Measurements from ENCODE around the gene ABCE1. TPM values are rescaled to one million over a fixed set of nuclear protein-coding genes. Genes with fewer than 3 reads are reported as not detected.

ABCE1 gene
- total and polyA plus RNA-seq, 10 of the 15 experiments (the other 5 are each of a cell fraction or from before 2014, with no cell fraction given), result 75.9 to 172 (median 134) TPM

DNA sequence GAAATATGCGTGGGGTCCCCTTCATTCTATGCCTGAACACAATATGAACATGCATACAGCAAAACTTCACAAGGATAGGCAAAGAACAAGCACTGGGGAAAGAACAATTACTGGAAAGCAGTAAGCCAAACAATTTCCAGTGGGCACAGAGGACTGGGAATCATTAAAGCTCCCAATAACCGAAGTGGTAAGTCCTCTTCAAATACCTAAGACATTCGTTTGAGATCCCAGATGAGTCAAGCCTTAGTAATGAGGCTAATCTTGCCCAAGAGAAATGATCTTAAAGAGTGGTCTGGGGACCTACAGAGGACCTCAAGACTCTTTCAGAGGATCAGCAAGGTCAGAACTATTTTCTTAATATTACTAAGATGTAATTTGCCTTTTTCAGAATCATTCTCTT is 28.8 kb upstream of the ABCE1 start:
- no peak for ATAC-seq
- intact Hi-C loops (cut with micrococcal nuclease; ENCODE audit: unreplicated experiment), result no loop called here

More for the DNA sequence above, 28.8 kb upstream of the ABCE1 start:
- no peaks in the 10 kb centered on the region for H3K4me1 ChIP-seq (ENCODE audit: control insufficient read depth, insufficient read depth, low read length)
- in situ Hi-C loops (cut with MboI), result loop anchor here (10.0 kb wide), 1 partner anchor 455 kb away; no protein-coding TSS in a partner anchor
- H4K20me1 ChIP-seq (ENCODE audit: control insufficient read depth, insufficient read depth), result no peaks in the 10 kb centered on the region
- DNase-seq (ENCODE audit: low read depth, low spot score), result no peak
- WGBS (ENCODE audit: insufficient coverage, insufficient replicate concordance, low lambda C conversion rate, missing lambda C conversion rate), result 79% methylated on average over 3 of the region's 3 CpGs
- TF ChIP-seq STAT1 (conservative IDR thresholded peaks at IDR 0.05) (no peak), RUNX3 (IDR thresholded peaks at IDR 0.05; ENCODE audit: low read length) (no peak), CBFB (IDR thresholded peaks at IDR 0.05; ENCODE audit: low read depth) (no peak), POLR2AphosphoS5 (IDR thresholded peaks at IDR 0.05; ENCODE audit: low read length) (no peak), MLLT1 (IDR thresholded peaks at IDR 0.05) (no peak), RAD51 (IDR thresholded peaks at IDR 0.05) (no peak)
- no peaks in the 10 kb centered on the region; the same call in 1 of the 2 replicates for H3K79me2 ChIP-seq (ENCODE audit: control insufficient read depth, insufficient read depth, low read length)
- ChIA-PET CTCF (interaction anchor here (1.1 kb wide), 1 partner anchor 8 kb away, joined by 5 read pairs; no protein-coding TSS in a partner anchor), SMC1A (ENCODE audit: uncharacterized antibody, unreplicated experiment) (interaction anchor here (1.1 to 1.9 kb wide), 2 partner anchors 8 to 12 kb away, joined by 3 to 5 read pairs; no protein-coding TSS in a partner anchor), POLR2A (no interaction called here), RAD21 (ENCODE audit: unreplicated experiment) (no interaction called here)
- no peak for FAIRE-seq
- no peaks in the 10 kb centered on the region for H3K36me3 ChIP-seq (ENCODE audit: control insufficient read depth in 2 of 2, insufficient read depth in 2 of 2, low read length in 1 of 2)
- H3K9ac ChIP-seq (ENCODE audit: control insufficient read depth, insufficient read depth, low read length), result no peak overlapping the region
- H3K27me3 ChIP-seq (replicated peaks in 1 of 2; ENCODE audit: control insufficient read depth in 2 of 2, insufficient read depth in 2 of 2, low read length in 1 of 2), result no peaks in the 10 kb centered on the region
- no TSS peak for BruUV-seq (replicated peaks)
- no peaks in the 10 kb centered on the region for H3K9me3 ChIP-seq (replicated peaks; ENCODE audit: control insufficient read depth, insufficient read depth, low read length)
- H3K4me2 ChIP-seq (ENCODE audit: control insufficient read depth, insufficient read depth), result no peak overlapping the region
- no peak overlapping the region for H2AFZ ChIP-seq (ENCODE audit: control insufficient read depth, low read depth, low read length)
- no peak overlapping the region for H3K27ac ChIP-seq (ENCODE audit: control insufficient read depth, insufficient read depth)
- H3K4me3 ChIP-seq, result no peak overlapping the region

Measured in GM12878 (cell line).